ENCODE results near the gene SEZ6L2.
A peak's percentile ranks its signal among the peaks of the same experiment; 100 is the strongest.

Gene SEZ6L2

DNA sequence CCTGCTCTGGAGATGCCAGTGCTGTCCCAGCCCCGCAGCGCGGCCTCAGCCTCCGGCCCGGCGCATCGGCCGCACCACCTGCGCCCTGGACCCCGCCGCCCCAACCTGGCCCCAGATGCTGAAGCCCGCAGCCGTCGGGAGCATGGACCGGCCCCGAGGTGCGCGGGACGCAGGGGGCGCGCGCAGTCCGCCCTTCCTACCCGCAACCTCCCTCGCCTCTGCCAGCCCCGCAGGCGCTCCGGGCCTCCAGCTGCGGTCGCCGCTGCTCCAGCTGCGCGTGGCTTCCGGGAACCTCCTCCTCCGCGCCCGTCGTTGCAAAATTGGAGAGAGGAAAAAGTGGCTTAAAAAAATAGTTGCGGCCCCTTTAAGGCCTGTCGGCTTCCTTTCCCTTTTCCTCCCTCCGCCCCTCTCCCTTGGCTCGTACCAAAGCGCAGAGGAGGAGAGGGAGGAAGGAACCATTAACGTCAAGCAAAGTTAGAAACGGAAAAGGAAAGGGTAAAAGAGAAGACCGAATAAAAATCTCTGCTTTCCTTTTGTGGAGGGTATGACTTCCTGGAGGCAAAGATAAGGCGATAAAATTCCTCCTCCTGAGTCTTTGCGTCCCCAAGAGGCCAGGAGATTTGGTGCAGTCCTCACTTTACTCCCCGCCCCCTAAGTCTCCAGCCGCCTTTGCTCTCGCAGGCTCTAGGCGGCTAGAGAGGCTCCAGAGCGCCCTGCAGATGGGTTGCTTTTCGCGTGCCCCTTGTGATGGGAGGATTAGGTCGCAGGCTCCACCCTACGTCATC lies 36.3 kb downstream of the SEZ6L2 start, which contains the start of gene CDIPT:
CDIPT (minus strand) TSS at position 343 of the 785 bp plus-strand sequence. CDS start 369 bp downstream, outside the sequence.
- peaks cover 34% of the 10 kb centered on the region for H3K4me1 Mint-ChIP-seq
- peak within 1 kb of the TSS; percentile 94 for H3K4me3 Mint-ChIP-seq

DNA sequence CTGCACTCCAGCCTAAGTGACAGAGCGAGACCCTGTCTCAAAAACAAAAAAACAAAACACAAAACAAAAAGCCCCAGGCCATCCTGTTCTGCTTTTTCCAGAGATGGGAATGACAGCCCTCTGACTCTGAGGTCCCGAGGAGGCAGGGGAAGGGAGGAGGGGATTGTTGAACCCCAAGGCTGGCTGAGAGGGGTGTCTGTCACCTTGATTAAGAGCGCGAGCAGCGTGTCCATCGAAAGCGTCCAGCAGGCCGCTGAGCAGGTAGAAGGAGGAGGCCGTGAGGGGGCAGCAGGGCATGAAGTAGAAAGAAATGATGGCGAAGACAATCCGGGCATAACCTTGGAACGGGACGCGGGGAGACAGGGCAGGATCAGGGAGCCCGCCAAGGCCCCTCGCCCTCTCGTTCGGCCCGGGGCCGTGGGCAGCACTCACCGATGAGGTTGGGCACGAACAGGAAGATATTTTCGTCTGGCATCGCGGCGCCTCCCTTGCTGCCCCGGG lies 36.9 kb downstream of the SEZ6L2 start:
- Mint-ChIP-seq H3K4me3 (peak overlapping the region; percentile 94), H3K4me1 (peaks cover 31% of the 10 kb centered on the region), H3K27me3 (peaks cover 18% of the 10 kb centered on the region), H3K36me3 (peaks cover 29% of the 10 kb centered on the region), H3K9me3 (no peaks in the 10 kb centered on the region), H3K27ac (peak overlapping the region; percentile 98)
- CTCF ChIA-PET: interaction anchor here (1.2 to 2.4 kb wide), 2 partner anchors 14 to 162 kb away, joined by 3 to 6 read pairs; no protein-coding TSS in a partner anchor
- peak; percentile 34 for DNase-seq

More for the DNA sequence above, 36.3 kb downstream of the SEZ6L2 start, which contains the start of gene CDIPT:
- CTCF ChIA-PET: interaction anchor here (0.8 to 0.9 kb wide), 2 partner anchors 15 to 54 kb away, joined by 3 read pairs; no protein-coding TSS in a partner anchor
- Mint-ChIP-seq H3K27me3 (peaks cover 23% of the 10 kb centered on the region), H3K9me3 (no peaks in the 10 kb centered on the region), H3K27ac (peak within 1 kb of the TSS; percentile 98), H3K36me3 (peaks cover 29% of the 10 kb centered on the region)
- peak; percentile 96 for DNase-seq

DNA sequence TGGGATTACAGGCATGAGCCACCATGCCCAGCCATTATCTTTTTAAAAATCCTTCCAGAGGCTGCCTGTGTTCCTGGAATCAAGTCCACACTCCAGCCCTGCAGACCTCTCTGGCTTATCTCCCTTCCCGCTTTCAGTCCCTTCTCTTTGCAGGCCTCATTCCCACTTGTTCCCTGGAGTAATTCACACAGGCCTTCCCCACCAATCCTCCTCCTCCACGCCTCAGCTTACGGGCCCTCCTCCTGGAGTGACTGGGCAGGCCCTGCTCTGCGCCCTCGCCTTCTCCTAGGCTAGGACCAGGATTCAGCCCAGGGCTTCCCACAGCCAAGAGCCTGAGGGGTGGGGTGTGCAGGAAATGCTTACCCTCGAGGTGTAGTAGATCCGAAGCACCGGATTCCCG lies 39.1 kb downstream of the SEZ6L2 start:
- Mint-ChIP-seq H3K4me3 (no peak overlapping the region), H3K27me3 (peaks cover 5% of the 10 kb centered on the region), H3K4me1 (peaks cover 31% of the 10 kb centered on the region), H3K27ac (peak overlapping the region; percentile 42), H3K36me3 (peaks cover 31% of the 10 kb centered on the region), H3K9me3 (no peaks in the 10 kb centered on the region)
- no peak for DNase-seq
- CTCF ChIA-PET: interaction anchor here (2.4 kb wide), 1 partner anchor 12 kb away, joined by 6 read pairs; no protein-coding TSS in a partner anchor

DNA sequence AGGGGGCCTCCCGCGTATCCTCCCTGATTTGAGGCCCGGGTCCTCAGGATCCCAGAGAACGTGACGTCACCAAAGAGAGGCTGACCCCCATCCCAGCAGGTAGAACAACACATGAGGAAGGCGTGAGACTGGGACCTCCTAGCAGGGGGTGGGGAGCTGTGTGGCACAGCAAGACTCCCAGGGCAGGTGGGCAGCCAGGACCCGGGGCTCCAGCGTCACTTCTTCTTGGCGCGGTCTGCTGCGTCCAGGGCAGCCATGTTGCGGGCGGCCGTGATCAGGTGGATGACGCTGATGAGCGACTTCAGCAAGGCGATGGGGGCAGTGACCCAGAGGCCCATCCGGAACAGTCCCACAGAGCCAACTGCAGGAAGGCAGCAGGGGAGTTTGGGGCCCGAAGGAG lies 40.4 kb downstream of the SEZ6L2 start:
- Mint-ChIP-seq H3K27ac (no peak overlapping the region), H3K27me3 (peaks cover 7% of the 10 kb centered on the region), H3K36me3 (peaks cover 31% of the 10 kb centered on the region), H3K4me3 (no peak overlapping the region), H3K4me1 (peaks cover 27% of the 10 kb centered on the region), H3K9me3 (no peaks in the 10 kb centered on the region)
- no peak for DNase-seq
- CTCF ChIA-PET: interaction anchor here (2.3 kb wide), 1 partner anchor 10 kb away, joined by 7 read pairs; no protein-coding TSS in a partner anchor

DNA sequence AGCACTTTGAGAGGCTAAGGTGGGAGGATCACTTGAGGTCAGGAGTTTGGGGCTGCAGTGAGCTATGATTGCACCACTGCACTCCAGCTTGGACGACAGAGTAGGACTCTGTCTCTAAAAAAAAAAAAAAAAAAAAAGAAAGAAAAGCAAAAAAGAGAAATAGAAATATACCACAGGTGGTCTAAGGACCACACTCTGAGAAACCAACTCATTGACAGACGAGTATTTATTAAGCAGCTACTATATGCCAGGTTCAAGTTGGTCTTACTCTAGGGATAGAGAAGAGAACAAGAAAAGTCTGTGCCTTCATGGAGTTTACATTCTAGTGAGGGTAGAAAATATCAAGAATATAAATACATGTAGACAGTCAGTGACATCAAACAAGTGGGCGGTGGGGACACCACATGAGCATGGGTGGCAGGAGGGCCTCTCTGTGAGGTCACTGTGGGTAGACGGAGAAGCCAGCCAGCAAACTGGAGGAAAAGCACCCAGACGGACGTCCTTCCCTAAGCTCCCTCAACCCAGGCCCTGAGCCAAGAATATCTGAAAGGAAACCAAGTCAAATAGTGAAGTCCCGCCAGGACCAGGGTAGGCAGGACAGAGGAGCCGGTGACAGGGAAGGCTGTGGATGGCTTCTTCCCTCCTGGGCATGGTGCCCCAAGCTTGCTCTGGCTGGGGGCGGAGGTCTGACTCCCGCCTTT lies 41.1 kb downstream of the SEZ6L2 start:
- no peak for DNase-seq
- H3K4me1 Mint-ChIP-seq: peaks cover 21% of the 10 kb centered on the region
- no peak overlapping the region for H3K27ac Mint-ChIP-seq
- no peak overlapping the region for H3K4me3 Mint-ChIP-seq
- H3K36me3 Mint-ChIP-seq: peaks cover 31% of the 10 kb centered on the region
- H3K9me3 Mint-ChIP-seq: no peaks in the 10 kb centered on the region
- CTCF ChIA-PET: interaction anchor here (2.3 kb wide), 1 partner anchor 10 kb away, joined by 7 read pairs; no protein-coding TSS in a partner anchor
- peaks cover 7% of the 10 kb centered on the region for H3K27me3 Mint-ChIP-seq

DNA sequence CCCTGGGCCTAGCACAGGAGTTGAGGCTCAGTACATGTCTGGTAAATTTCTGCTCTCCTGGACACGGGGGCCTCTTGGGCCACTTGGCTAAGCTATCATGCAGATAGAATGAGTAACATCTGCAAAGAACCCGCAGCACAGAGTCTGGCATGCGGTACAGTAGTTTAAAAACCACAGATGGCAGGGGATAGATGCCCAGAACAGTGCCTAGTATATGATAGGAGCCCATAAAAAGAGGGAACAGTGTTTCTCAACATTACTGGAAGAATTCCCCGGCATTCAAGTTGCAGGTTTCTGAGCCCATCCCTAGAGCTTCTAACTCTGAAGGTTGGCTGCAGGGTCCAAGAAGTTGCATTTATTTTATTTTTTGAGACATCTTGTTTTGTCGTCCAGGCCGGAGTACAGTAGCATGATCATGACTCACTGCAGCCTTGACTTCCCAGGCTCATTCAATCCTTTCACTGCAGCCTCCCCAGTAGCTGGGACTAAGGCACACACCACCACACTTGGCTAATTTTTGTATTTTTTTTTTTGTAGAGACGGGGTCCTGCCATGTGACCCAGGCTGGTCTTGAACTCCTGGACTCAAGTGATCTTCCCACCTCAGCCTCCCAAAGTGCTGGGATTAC lies 42.1 kb downstream of the SEZ6L2 start:
- Mint-ChIP-seq H3K36me3 (peaks cover 27% of the 10 kb centered on the region), H3K9me3 (no peaks in the 10 kb centered on the region), H3K4me3 (no peak overlapping the region), H3K27me3 (peaks cover 7% of the 10 kb centered on the region), H3K27ac (no peak overlapping the region), H3K4me1 (peaks cover 20% of the 10 kb centered on the region)
- DNase-seq: no peak
- CTCF ChIA-PET: interaction anchor here (0.8 to 2.3 kb wide), 2 partner anchors 8 to 9 kb away, joined by 4 to 7 read pairs; no protein-coding TSS in a partner anchor

DNA sequence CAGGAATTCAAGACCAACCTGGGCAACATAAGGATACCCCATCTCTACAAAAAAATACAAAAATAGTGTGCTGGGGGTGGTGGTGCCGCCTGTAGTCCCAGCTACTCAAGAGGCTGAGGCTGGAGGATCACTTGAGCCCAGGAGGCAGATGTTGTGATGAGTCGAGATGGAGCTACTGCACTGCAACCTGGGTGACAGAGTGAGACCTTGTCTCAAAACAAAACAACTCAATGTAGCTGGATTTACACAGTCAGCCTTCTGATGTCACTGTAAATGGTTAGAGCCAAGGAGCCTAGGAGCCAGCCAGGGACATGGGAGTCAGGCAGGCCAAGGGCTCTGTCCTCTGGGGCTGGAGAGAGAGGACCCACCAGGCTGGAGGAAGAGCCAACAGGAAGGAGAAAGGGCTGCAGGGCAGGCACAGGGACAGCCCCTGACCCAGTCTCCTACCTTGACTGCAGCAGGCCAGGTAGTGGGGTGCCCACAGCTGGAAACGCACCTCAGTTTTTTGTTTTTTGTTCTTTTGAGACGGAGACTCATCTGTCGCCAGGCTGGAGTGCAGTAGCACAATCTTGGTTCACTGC lies 44.7 kb downstream of the SEZ6L2 start:
- no peaks in the 10 kb centered on the region for H3K9me3 Mint-ChIP-seq
- CTCF ChIA-PET: interaction anchor here (1.0 to 3.3 kb wide), 2 partner anchors 47 to 64 kb away, joined by 3 to 8 read pairs; partner anchors contain the start of gene KIF22
- no peaks in the 10 kb centered on the region for H3K4me1 Mint-ChIP-seq
- H3K27me3 Mint-ChIP-seq: peaks cover 7% of the 10 kb centered on the region
- peaks cover 16% of the 10 kb centered on the region for H3K36me3 Mint-ChIP-seq
- H3K4me3 Mint-ChIP-seq: no peak overlapping the region
- DNase-seq: no peak
- peak overlapping the region; percentile 25 for H3K27ac Mint-ChIP-seq

DNA sequence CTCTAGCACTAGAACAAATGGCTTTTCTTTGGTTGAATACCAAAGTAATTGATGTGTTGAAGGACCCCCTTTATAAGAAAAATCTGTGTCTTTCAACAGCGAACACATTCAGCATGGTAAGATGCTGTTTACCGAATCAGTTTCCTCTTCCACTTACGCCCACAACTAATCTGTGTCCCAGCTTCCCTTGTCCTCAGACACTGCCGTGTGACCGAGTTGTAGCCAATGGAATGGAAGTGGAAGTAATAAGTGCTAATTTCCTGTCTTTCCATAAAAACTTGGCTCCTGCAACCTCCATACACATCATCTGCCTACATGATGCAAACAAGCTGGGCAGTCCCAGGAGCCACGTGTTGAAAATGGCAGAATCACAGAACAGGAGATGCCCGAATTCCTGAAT lies 46.7 kb downstream of the SEZ6L2 start:
- no peaks in the 10 kb centered on the region for H3K9me3 Mint-ChIP-seq
- peaks cover 18% of the 10 kb centered on the region for H3K36me3 Mint-ChIP-seq
- CTCF ChIA-PET: interaction anchor here (3.3 kb wide), 1 partner anchor 45 kb away, joined by 8 read pairs; no protein-coding TSS in a partner anchor
- DNase-seq: no peak
- no peak overlapping the region for H3K27ac Mint-ChIP-seq
- H3K4me3 Mint-ChIP-seq: no peak overlapping the region
- peaks cover 7% of the 10 kb centered on the region for H3K27me3 Mint-ChIP-seq
- H3K4me1 Mint-ChIP-seq: peaks cover 7% of the 10 kb centered on the region

DNA sequence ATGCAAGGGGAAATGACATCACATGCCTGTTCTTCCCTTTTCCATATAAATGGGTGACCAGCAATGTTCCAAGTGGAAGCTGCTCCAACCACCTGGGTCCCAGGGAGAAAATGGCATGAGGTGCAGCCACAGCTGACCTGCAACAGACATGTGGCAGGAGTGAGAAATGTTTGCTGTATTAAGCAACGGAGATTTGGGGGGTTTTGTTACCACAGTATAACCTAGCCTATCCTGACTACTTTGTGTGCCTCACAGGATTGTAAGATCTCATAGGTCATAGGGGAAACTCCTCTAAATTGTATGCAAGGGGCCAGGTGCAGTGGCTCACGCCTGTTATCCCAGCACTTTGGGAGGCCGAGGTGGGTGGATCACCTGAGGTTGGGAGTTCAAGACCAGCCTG lies 48.4 kb downstream of the SEZ6L2 start:
- peaks cover 22% of the 10 kb centered on the region for H3K36me3 Mint-ChIP-seq
- CTCF ChIA-PET: interaction anchor here (5.4 to 5.7 kb wide), 2 partner anchors 32 to 151 kb away, joined by 65 to 103 read pairs; partner anchors contain the start of genes MVP and PAGR1
- H3K27me3 Mint-ChIP-seq: peaks cover 7% of the 10 kb centered on the region
- no peaks in the 10 kb centered on the region for H3K9me3 Mint-ChIP-seq
- DNase-seq: no peak
- peaks cover 7% of the 10 kb centered on the region for H3K4me1 Mint-ChIP-seq
- no peak overlapping the region for H3K27ac Mint-ChIP-seq
- no peak overlapping the region for H3K4me3 Mint-ChIP-seq

DNA sequence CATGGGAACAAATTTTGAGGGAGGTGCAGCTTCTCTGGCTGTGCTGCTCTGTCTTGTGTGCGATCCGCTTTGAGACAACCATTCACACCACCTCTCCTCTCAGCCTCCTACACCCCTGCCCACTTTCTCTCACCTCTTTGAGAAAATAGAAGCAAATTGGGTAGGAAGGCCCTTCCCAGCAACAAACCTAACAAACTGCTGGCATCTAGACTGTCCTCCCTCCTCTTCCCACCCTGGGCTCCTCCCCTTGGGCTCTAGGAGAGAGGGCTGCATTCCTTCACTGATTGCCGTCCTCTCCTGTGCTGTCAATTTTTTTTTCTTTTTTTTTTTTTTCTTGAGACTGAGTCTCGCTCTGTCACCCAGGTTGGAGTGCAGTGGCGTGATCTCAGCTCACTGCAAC lies 49.8 kb downstream of the SEZ6L2 start:
- no peak for DNase-seq
- Mint-ChIP-seq H3K4me3 (no peak overlapping the region), H3K36me3 (peaks cover 31% of the 10 kb centered on the region), H3K27me3 (no peaks in the 10 kb centered on the region), H3K9me3 (no peaks in the 10 kb centered on the region), H3K27ac (no peak overlapping the region), H3K4me1 (peaks cover 7% of the 10 kb centered on the region)
- CTCF ChIA-PET: interaction anchor here (0.6 to 5.7 kb wide), 10 partner anchors 9 to 205 kb away, joined by 3 to 103 read pairs (median 14); partner anchors contain the start of genes MVP, PAGR1 and TAOK2

DNA sequence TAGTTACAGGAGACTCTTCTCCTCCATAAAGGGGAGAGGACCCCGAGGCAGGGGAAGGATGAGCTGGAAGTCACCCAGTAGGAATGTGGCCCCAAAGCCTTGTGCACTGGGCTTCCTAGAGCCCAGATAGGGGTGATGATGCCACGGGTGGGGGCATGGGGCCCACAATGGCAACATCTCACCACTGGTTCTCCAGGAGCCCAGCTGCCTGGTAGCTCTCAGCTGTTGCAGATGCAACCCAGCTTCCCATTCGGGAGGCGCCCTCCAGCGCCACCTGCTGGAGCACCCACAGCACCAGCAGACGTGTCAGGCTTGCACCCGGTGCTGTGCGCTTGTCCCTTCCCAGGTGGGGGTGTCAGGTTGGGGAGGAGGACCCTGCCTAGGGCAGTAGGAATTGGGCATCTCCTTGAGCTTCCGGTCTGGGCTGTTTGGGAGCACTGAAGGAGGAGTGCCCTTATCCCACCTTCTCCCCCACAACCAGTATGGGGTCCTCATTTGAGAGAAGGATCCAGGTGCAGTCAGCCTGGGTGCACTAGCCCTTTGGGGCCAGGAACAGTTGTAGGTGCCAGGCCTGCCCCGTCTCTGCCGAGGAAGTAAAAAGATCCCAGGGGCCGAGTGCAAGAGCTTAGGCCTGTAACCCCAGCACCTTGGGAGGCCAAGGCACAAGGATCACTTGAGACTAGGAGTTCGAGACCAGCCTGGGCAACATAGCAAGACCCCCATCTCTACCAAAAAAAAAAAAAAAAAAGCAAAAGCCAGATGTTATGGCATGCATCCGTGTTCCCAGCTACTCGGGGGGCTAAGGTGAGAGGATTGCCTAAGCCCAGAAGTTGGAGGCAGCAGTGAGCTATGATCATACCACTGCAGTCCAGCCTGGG lies 50.7 kb downstream of the SEZ6L2 start:
- Mint-ChIP-seq H3K36me3 (peaks cover 36% of the 10 kb centered on the region), H3K4me1 (peaks cover 7% of the 10 kb centered on the region), H3K4me3 (no peak overlapping the region), H3K27ac (no peak overlapping the region), H3K9me3 (no peaks in the 10 kb centered on the region), H3K27me3 (no peaks in the 10 kb centered on the region)
- CTCF ChIA-PET: interaction anchor here (0.6 to 5.7 kb wide), 27 partner anchors 8 to 206 kb away, joined by 3 to 103 read pairs (median 5); partner anchors contain the start of genes C16orf92, CDIPT, KCTD13 and KIF22
- DNase-seq: peak; percentile 90

DNA sequence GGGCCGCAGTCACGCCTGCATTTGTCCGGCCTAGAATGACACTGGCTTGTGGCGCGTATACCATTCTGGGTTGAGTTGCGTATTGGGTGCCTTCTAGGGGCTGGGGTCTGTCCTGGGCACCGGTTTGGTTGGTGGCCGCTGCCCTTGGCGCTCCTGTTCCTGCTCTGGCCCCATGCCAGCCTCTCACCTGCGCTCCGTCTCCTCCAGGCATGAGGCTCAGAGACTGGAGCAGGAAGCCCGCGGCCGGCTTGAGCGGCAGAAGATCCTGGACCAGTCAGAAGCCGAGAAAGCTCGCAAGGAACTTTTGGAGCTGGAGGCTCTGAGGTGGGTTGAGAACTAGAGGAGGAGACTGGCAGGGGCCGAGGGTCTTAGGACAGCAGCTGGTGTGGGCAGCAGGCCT lies 53.7 kb downstream of the SEZ6L2 start:
- H3K27ac Mint-ChIP-seq: no peak overlapping the region
- no peaks in the 10 kb centered on the region for H3K9me3 Mint-ChIP-seq
- H3K36me3 Mint-ChIP-seq: peaks cover 53% of the 10 kb centered on the region
- H3K4me3 Mint-ChIP-seq: no peak overlapping the region
- CTCF ChIA-PET: interaction anchor here (1.0 to 3.9 kb wide), 2 partner anchors 38 to 144 kb away, joined by 3 to 31 read pairs; no protein-coding TSS in a partner anchor
- no peaks in the 10 kb centered on the region for H3K27me3 Mint-ChIP-seq
- peaks cover 13% of the 10 kb centered on the region for H3K4me1 Mint-ChIP-seq
- no peak for DNase-seq

Data from activated naive CD4-positive, alpha-beta T cell treated with anti-CD3 and anti-CD28 coated beads, Interleukin-2, amount 10 ng/mL, durations not matched to agents 7 days and 5 days (primary cell).